ENCODE measurements around the gene ACSS1.

Gene ACSS1

GRCh38 chr20:25077610-25078169, 19.8 kb upstream of the ACSS1 start:
- DNase-seq, result no peak

- DNase-seq, result peak in 1 of 2 donors; percentile 26
These were observed 19.0 kb upstream of the ACSS1 start for GRCh38 chr20:25076731-25077609.

GRCh38 chr20:25076201-25076600, 18.3 kb upstream of the ACSS1 start:
- no peak for DNase-seq

DNA sequence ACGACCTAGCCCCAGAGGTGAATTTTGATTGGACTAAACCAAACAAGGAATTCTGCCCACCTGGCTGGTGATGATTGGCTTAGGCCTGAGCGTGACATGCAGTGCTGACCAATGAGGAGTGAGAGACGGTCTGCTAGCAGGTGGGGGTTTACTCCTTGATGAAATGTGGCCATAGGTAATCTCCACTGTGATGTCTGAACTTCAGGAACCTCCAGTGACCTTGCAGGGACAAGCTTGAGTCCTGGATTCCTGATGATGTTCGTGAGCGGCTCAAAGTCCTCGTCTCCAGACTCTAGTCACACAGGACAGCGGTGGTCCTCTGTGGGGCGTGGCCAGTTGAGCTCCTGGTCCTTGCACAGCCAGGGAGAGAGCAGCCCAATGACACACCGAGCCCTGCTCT, 15.6 kb upstream of the ACSS1 start:
- no peak for DNase-seq

- DNase-seq, result no peak
These were observed 14.4 kb upstream of the ACSS1 start for GRCh38 chr20:25072226-25072811.

DNA sequence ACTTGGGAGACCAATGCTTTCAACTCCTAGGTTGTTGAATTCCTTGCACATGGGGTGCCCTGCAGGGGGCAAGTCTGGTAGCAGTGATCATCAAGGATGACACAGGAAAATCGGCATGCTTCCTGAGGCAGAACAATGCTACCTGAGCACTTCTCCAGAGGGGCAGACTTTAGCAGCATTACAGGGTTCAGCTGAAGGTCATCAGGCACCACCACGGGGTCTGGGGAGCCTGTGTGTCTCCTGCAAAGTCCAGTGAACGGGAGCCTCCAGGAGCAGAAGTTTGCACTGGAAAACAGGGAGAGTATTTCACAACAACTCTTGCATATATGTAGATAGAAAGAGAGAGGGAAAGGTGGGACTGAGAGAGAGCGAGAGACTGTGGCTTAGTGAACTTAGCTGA, 13.8 kb upstream of the ACSS1 start:
- no peak for DNase-seq

GRCh38 chr20:25070821-25071473, 13.0 kb upstream of the ACSS1 start:
- no peak for DNase-seq

DNA sequence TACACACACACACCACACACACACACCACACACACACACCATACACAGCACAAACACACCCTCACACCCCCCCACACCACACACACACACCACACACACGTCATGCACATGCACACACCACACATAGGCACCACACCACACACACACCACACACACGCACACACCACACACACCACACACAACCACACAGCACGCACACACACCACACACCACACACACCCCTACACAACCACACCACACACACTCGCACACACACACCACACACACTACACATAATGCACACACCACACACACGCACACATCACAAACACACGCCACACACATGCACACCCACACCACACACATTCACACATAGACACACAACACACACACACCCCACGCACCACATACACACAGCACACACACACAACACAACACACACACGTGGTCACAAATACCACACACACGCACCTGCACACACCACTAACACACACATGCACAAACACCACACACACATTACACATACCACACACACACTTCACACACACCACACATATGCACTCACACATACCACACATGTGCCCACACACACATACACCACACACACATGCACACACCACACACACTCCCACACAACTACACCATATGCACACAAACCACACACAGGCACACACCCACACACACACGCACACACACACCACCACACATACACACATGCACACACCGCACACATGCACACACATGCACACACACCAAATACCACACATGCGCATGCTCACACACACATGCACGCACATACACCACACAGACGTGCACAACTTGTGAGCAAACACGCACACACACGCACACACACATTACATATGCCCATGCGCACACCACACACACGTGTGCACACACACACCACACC, 9.4 kb upstream of the ACSS1 start:
- DNase-seq, result no peak

GRCh38 chr20:25066386-25066785, 8.4 kb upstream of the ACSS1 start:
- no peak for DNase-seq

DNA sequence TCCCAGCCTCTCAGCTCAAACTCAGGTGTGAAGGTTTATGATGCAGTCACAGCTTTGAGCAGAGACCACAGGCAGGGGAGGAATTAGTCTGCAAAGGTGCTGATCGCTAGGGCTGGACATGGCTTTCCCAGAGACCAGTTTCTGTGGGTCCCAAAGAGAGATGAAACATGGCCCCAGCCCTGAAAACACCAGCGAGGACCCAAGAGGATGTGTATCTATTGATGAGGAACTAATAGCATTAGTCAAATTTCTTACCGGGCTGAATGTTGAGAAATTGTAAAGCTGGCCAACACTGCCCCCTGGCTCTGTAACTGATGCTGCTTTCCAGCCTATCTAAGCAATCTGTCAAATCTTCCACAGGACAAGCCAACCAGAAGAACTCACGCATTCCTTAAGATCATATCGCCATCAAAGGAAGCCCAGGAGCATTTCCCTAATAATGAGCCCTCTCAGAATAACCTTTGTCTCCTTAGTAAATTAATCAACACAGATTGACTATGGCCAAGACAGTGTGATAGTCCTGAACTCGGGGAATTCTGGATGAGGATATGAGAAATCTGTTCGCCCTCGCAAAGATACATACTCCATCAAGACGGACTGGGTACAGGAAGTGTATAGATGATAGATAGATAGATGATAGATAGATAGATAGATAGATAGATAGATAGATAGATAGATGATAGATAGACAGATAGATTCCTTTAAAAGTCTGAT, 7.8 kb upstream of the ACSS1 start:
- DNase-seq, result peak; percentile 74 to 76

- no peak for DNase-seq
These were observed 7.2 kb upstream of the ACSS1 start for GRCh38 chr20:25065072-25065624.

GRCh38 chr20:25064561-25065071, 6.7 kb upstream of the ACSS1 start:
- DNase-seq, result no peak

DNA sequence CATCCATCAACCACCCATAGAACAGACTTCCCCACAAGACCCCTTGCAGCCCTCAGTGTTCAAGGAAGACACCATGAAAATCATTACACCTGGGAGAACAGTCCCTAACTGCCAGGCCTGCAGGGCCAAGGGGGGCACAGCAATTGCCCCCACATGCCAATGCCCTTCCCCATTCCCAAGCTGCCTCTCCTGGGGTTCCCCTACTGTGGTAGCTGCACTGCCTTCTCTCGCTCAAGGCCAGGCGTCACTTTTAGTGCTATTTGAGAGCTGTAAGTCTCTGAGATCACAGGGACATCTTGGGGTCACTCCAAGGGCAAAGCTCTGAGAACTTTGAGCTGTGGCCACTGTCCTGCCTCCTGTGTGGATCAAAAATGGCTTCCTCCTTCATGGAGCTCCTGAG, 6.0 kb upstream of the ACSS1 start:
- no peak for DNase-seq

- DNase-seq, result no peak
These were observed 5.6 kb upstream of the ACSS1 start for GRCh38 chr20:25063546-25063945.

DNA sequence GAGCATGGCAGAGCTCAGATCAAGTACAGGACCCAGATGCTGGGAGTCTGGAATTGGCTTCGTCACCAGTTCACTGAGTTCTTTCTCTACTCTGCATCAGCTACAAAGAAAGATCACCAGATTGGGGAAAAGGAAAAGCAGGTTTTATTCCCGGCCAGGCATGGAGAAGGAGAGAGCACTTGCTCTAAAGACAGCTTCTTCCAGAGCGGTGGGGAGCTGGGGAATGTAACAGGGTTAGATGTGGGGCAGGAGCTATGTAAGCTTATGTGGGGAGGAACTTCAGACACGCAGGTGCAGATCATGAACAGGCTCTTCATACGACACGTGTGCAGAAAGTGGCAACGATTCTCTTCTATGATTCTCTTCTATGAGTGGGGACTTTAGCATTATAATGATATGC, 4.9 kb upstream of the ACSS1 start:
- DNase-seq, result no peak

GRCh38 chr20:25061821-25062530, 4.0 kb upstream of the ACSS1 start:
- no peak for DNase-seq

GRCh38 chr20:25061103-25061799, 3.3 kb upstream of the ACSS1 start:
- no peak for DNase-seq

DNA sequence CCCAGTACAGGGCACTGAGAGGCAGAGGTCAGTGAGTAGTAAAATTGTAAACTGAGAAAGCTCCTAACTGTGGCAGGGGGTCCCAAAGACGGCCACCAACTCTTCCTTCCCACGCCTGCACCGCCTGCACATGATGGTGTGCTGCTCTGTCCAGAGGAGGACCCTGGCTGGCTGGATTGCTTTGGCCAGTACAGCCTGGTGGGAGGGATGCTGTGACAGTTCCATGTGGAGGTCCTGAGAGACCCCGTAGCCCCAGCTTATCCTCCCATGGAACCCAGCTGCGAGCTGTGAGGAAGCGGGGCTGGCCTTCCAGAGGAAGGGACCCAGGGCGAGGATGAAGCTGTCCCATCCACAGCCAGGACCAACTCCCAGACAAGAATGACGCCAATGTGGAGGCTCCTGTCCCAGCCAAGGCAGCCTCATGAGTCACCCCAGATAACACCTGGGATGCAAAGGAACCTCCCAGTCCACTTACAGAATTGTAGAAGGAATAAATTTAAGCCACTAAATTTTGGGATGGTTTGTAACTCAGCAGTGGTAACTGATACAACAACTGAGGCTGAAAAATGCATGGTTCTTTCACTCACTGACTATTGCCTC, 2.0 kb upstream of the ACSS1 start:
- no peak for DNase-seq
